Endometrial microvascular endothelial cells (primary cell): ENCODE measurements around the gene NELL1. TPM values are rescaled to one million over a fixed set of nuclear protein-coding genes. Genes with fewer than 3 reads are reported as not detected.

Experiments
- in situ Hi-C: cut with HindIII; loops from 2 replicates; pipeline ENCODE4 v1.10.0; 2017; ENCODE audit warnings: low sequenced_read_pairs, low pct_unique_long_range_greater_than_20kb; ENCODE audit errors: inconsistent ontology term
- total RNA-seq: library from RNA; depleted of rRNA; stranded (reverse); fragments of >200 nt; gene quantifications from one replicate; pipeline ENCODE4 v1.2.3, GENCODE V29; 2015; ENCODE audit errors: inconsistent ontology term

Gene NELL1
- total RNA-seq, 1 donor from 2014 or later = not detected

GRCh38 chr11:21612326-21612725 lies 942.9 kb downstream of the NELL1 start:
- in situ Hi-C loops = no loop called here

- in situ Hi-C loops = no loop called here
Observed at GRCh38 chr11:21614961-21615360, 945.6 kb downstream of the NELL1 start.

- in situ Hi-C loops = no loop called here
Observed at GRCh38 chr11:21615955-21616371, 946.6 kb downstream of the NELL1 start.

- in situ Hi-C loops = no loop called here
Observed at GRCh38 chr11:21622566-21622965, 953.2 kb downstream of the NELL1 start.

GRCh38 chr11:21622995-21623394 lies 953.6 kb downstream of the NELL1 start:
- in situ Hi-C loops = no loop called here

Other genes starting within 250 kb of the NELL1 start
- not detected for gene SLC6A5, start 70.0 kb upstream of the NELL1 start, total RNA-seq